ENCODE measurements around the gene GRAMD2B. TPM values are rescaled to one million over a fixed set of nuclear protein-coding genes. Genes with fewer than 3 reads are reported as not detected.

GRAMD2B gene, protein sequence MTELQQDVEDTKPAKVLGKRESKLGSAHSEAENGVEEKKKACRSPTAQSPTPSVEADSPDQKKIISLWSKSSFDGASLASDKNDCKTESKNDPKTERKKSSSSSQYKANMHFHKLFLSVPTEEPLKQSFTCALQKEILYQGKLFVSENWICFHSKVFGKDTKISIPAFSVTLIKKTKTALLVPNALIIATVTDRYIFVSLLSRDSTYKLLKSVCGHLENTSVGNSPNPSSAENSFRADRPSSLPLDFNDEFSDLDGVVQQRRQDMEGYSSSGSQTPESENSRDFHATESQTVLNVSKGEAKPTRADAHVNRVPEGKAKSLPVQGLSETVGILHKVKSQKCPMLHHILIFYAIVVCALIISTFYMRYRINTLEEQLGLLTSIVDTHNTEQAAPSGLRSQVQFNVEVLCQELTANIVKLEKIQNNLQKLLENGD
- 1.3 and 3.3 TPM in 2 replicates for total RNA-seq

DNA sequence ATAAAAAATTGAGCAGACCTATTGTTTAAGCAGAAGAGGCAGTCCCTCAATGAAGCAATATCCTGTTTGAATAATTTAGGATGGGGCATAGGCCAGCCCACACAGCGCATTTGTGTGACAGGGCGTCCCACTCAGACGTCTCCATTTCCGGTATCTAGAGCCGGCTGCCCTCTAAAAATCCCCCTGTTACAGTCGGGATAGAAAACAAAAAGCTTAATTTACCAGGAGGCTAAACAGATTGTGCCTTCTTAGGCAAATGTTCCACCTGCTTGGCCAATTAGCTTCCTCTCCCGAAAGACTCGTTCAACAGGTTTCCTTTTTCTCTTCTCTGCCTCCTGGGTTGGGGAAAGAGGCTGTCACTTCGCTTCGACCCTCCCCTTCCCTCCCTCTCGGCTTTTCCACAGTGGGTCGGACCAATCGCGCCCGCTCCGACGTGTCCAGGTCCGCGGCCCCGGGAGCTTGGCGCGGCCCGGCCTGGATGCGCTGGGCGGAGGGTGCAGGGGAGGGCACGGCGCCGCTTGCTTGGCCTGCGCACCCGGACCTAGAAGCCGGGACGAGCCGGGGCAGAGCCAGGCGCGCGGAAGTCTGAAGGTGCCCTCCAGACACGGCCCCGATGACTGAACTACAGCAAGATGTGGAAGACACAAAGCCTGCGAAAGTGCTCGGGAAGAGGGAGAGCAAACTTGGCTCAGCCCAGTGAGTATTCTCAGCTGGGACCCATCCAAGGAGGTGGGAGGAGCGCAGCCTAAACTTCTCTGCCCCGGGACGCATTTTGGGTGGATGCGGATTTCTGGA is at the start of gene GRAMD2B:
TSS of gene GRAMD2B (plus strand) at position 416 of the 795 bp plus-strand sequence. CDS start at position 614, 198 bp downstream.

Other genes with a start within 250 kb of the GRAMD2B start
- 51.8 and 52.9 TPM in 2 replicates for gene ALDH7A1, start 171.8 kb downstream of the GRAMD2B start, total RNA-seq
- 65.4 and 75.7 TPM in 2 replicates for gene PHAX, start 177.5 kb downstream of the GRAMD2B start, total RNA-seq